ENCODE results near the gene METTL16. TPM values are rescaled to one million over a fixed set of nuclear protein-coding genes. Genes with fewer than 3 reads are reported as not detected.

METTL16 gene
- total and polyA plus RNA-seq, 2 experiments from 2014 or later, result 12.0 to 14.4 TPM

DNA sequence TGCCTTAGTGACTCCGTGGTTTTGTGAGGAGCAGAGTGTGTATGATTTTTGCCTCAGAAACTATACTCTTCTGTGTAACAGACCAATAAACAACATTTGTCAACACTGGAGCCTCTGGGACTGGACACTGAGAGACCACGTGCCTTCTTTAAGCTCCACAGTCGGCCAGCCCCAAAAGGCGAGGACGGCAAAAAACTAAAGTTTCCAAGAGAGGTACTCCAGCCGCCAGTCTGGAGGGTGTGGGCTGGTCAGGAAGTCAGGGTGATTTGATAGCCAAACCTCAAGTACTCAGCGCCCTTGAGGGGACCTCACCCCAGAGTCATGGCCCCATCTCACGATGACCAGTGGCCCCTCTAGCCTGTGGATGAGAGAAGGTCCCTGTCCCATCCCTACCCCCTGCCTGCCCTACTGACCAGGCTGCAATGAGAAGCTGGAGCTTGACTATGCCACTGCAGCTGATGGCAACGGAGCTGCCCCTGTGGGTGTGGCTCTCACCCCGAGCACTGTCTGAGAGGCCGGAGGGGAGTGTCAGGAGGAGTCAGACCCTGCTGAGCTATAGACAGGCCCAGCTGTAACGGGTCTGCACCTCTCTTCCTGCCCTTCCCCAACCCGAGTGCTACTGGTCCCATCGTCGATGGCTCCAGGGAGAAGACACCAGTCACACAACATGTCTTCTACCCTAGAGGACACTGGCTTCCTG, 130.6 kb downstream of the METTL16 start:
- no peaks in the 10 kb centered on the region for H3K4me1 ChIP-seq (ENCODE audit: insufficient read depth)

DNA sequence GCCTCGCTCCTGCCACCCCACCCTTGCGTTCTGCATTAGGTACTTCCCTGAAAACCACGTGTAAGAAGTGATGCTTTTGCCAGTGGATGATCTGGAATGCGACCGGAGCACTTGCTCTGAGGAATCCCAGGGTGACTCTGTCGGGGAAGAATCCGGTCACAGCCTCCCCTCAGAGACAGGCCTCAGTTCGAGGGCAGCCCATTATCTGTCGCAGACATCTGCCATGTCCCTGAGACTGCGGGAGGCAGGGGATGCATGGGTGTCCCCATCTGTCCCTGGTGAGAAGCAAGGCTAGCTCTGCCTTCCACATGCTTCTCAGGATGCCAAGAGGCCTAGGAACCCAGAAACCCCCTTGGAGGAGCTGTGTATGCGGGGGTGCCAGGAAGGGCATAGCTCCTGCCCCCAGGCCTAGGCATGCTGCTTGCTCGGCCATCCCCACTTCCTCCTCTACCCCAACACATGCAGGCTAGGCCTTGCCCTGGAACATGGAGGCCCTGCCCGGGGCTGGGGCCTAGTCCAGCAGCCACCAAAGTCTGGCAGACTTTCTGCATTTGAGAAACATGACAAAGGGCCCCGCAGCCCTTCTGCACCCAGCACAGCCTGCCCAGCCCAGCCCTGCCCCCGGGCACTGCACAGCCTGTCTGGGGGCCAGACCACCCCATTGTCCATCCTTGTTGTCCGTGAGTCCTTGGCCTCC, 131.3 kb downstream of the METTL16 start:
- H3K9ac ChIP-seq, result no peak overlapping the region

More for the DNA sequence above, 130.6 kb downstream of the METTL16 start:
- TF ChIP-seq EZH2 (IDR thresholded peaks at IDR 0.05; ENCODE audit: insufficient read depth, poor library complexity, severe bottlenecking) (no peak), EZH2phosphoT487 (IDR thresholded peaks at IDR 0.05; ENCODE audit: insufficient read depth, low read depth) (no peak)
- no peaks in the 10 kb centered on the region for H3K9me2 ChIP-seq (ENCODE audit: insufficient read depth)
- H3K79me2 ChIP-seq (ENCODE audit: insufficient read depth), result 0 out of 2 replicates have a peak, but pooled peaks cover 4% of the 10 kb centered on the region
- in situ Hi-C loops (cut with MboI), result no loop called here
- 69 to 70% methylated on average over 15 of the region's 15 CpGs for WGBS, 2 experiments (ENCODE audit: low coverage in 1 of 2, low lambda C conversion rate in 2 of 2, missing lambda C conversion rate in 2 of 2)
- H3K27ac ChIP-seq, result 0 out of 2 replicates have a peak overlapping the region, but pooled peaks have one; percentile 15
- no peaks in the 10 kb centered on the region for H3K27me3 ChIP-seq (replicated peaks; ENCODE audit: insufficient read depth)
- no peak for DNase-seq
- H4K20me1 ChIP-seq (ENCODE audit: insufficient read depth), result no peaks in the 10 kb centered on the region
- H2AFZ ChIP-seq, result no peak overlapping the region
- no peak overlapping the region for H3K4me2 ChIP-seq (ENCODE audit: unreplicated experiment)
- no peaks in the 10 kb centered on the region for H3K36me3 ChIP-seq (ENCODE audit: low read depth)
- no peaks in the 10 kb centered on the region for H3F3A ChIP-seq (ENCODE audit: insufficient read depth)
- 0 out of 2 replicates have a peak overlapping the region, but pooled peaks have one; percentile 3 for H3K9ac ChIP-seq
- H3K9me3 ChIP-seq (ENCODE audit: low read depth), result no peaks in the 10 kb centered on the region
- H3K4me3 ChIP-seq, result no peak overlapping the region

DNA sequence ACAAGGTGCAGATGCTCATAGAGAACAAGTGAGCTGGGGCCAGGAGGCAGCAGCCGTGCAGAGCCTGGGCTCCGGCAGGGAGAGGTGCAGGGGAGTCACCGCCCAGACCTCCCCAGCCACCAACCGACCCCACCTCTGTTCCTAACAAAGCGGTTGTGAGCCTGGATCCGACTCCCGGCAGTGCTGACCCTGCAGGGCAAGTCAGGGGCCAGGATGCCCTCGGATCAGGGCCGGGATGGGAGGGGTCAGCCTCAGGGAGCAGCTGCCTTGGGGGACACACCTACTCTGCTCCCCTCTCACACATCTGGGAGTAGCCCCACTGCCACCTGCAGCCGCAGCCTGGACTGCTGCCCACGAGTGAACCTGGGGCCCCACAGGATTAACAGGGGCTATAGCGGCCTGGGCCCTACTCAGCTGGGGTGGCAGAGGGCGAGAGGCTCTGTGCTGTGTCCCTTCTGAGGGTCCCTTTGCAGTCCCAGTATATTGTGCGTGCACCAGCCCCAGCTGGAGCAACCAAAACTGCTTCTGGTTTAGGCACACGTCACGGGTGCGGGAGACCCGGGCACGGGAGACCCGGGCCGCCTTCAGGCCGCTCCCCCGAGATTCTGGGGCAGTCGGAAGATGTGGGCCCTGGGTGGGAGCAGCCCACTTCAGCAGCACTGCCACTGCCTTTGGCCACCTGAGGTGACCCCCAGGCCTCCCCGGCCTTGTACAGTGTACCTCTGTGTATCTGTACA, 132.0 kb downstream of the METTL16 start:
- Histone ChIP-seq H3F3A (ENCODE audit: insufficient read depth) (no peaks in the 10 kb centered on the region), H3K9me3 (ENCODE audit: low read depth) (no peaks in the 10 kb centered on the region), H3K79me2 (ENCODE audit: insufficient read depth) (no peaks in the 10 kb centered on the region), H4K20me1 (ENCODE audit: insufficient read depth) (no peaks in the 10 kb centered on the region), H3K27me3 (replicated peaks; ENCODE audit: insufficient read depth) (no peaks in the 10 kb centered on the region), H2AFZ (no peak overlapping the region), H3K9ac (no peak overlapping the region), H3K4me1 (ENCODE audit: insufficient read depth) (no peaks in the 10 kb centered on the region), H3K27ac (no peak overlapping the region), H3K36me3 (ENCODE audit: low read depth) (no peaks in the 10 kb centered on the region), H3K4me3 (no peak overlapping the region), H3K4me2 (ENCODE audit: unreplicated experiment) (no peak overlapping the region), H3K9me2 (ENCODE audit: insufficient read depth) (no peaks in the 10 kb centered on the region)
- 85 to 87% methylated on average over 23 to 25 of the region's 25 CpGs for WGBS, 2 experiments (ENCODE audit: low coverage in 1 of 2, low lambda C conversion rate in 2 of 2, missing lambda C conversion rate in 2 of 2)
- no peak for DNase-seq
- in situ Hi-C loops (cut with MboI), result no loop called here
- TF ChIP-seq EZH2 (IDR thresholded peaks at IDR 0.05; ENCODE audit: insufficient read depth, poor library complexity, severe bottlenecking) (no peak), EZH2phosphoT487 (IDR thresholded peaks at IDR 0.05; ENCODE audit: insufficient read depth, low read depth) (no peak)

More for the DNA sequence above, 131.3 kb downstream of the METTL16 start:
- no peaks in the 10 kb centered on the region for H3K36me3 ChIP-seq (ENCODE audit: low read depth)
- TF ChIP-seq EZH2 (IDR thresholded peaks at IDR 0.05; ENCODE audit: insufficient read depth, poor library complexity, severe bottlenecking) (no peak), EZH2phosphoT487 (IDR thresholded peaks at IDR 0.05; ENCODE audit: insufficient read depth, low read depth) (no peak)
- H3F3A ChIP-seq (ENCODE audit: insufficient read depth), result no peaks in the 10 kb centered on the region
- H3K4me3 ChIP-seq, result no peak overlapping the region
- WGBS, 2 experiments (ENCODE audit: low coverage in 1 of 2, low lambda C conversion rate in 2 of 2, missing lambda C conversion rate in 2 of 2), result 52 to 64% methylated on average over 16 of the region's 16 CpGs
- H3K27me3 ChIP-seq (replicated peaks; ENCODE audit: insufficient read depth), result no peaks in the 10 kb centered on the region
- H4K20me1 ChIP-seq (ENCODE audit: insufficient read depth), result no peaks in the 10 kb centered on the region
- H3K9me2 ChIP-seq (ENCODE audit: insufficient read depth), result no peaks in the 10 kb centered on the region
- H3K4me1 ChIP-seq (ENCODE audit: insufficient read depth), result no peaks in the 10 kb centered on the region
- H2AFZ ChIP-seq, result no peak overlapping the region
- DNase-seq, result no peak
- H3K9me3 ChIP-seq (ENCODE audit: low read depth), result no peaks in the 10 kb centered on the region
- H3K4me2 ChIP-seq (ENCODE audit: unreplicated experiment), result no peak overlapping the region
- H3K79me2 ChIP-seq (ENCODE audit: insufficient read depth), result 0 out of 2 replicates have a peak, but pooled peaks cover 1% of the 10 kb centered on the region
- in situ Hi-C loops (cut with MboI), result no loop called here
- 0 out of 2 replicates have a peak overlapping the region, but pooled peaks have one; percentile 15 for H3K27ac ChIP-seq

DNA sequence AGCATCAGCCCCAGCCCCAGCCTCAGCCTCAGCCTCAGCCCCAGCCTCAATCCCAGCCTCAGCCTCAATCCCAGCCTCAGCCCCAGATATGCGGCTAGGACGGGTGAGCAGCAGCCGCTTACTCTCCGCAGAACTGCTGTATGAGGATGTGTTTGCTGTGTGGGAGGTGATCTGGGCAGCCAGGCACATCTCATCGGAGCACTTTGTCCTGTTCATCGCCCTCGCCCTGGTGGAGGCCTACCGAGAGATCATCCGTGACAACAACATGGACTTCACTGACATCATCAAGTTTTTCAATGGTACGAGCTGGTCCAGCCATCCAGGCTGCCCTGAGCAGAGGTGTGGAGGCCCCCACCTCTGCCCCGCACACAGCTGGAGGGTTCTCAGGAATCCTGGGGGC, 132.8 kb downstream of the METTL16 start:
- H3K79me2 ChIP-seq (ENCODE audit: insufficient read depth), result no peaks in the 10 kb centered on the region
- H3K4me2 ChIP-seq (ENCODE audit: unreplicated experiment), result no peak overlapping the region
- 95 to 96% methylated on average over 11 of the region's 11 CpGs for WGBS, 2 experiments (ENCODE audit: low coverage in 1 of 2, low lambda C conversion rate in 2 of 2, missing lambda C conversion rate in 2 of 2)
- in situ Hi-C loops (cut with MboI), result no loop called here
- no peak overlapping the region for H3K4me3 ChIP-seq
- no peaks in the 10 kb centered on the region for H3K27me3 ChIP-seq (replicated peaks; ENCODE audit: insufficient read depth)
- H3K9ac ChIP-seq, result no peak overlapping the region
- H4K20me1 ChIP-seq (ENCODE audit: insufficient read depth), result no peaks in the 10 kb centered on the region
- no peaks in the 10 kb centered on the region for H3K36me3 ChIP-seq (ENCODE audit: low read depth)
- TF ChIP-seq EZH2phosphoT487 (IDR thresholded peaks at IDR 0.05; ENCODE audit: insufficient read depth, low read depth) (no peak), EZH2 (IDR thresholded peaks at IDR 0.05; ENCODE audit: insufficient read depth, poor library complexity, severe bottlenecking) (no peak)
- H3K9me2 ChIP-seq (ENCODE audit: insufficient read depth), result no peaks in the 10 kb centered on the region
- no peak overlapping the region for H2AFZ ChIP-seq
- H3K27ac ChIP-seq, result no peak overlapping the region
- no peak for DNase-seq
- no peaks in the 10 kb centered on the region; the same call in 1 of the 2 replicates for H3F3A ChIP-seq (ENCODE audit: insufficient read depth)
- H3K4me1 ChIP-seq (ENCODE audit: insufficient read depth), result no peaks in the 10 kb centered on the region
- H3K9me3 ChIP-seq (ENCODE audit: low read depth), result no peaks in the 10 kb centered on the region
